Smooth muscle cell (in vitro differentiated cells): ENCODE results near the gene MBD3L2B. TPM values are rescaled to one million over a fixed set of nuclear protein-coding genes. Genes with fewer than 3 reads are reported as not detected.

ENCODE experiments used
- DNase-seq: peaks from one replicate; lab custom pipeline; 2025; ENCODE audit not compliant: unreplicated experiment; lab: John Stamatoyannopoulos, UW
- H2AFZ ChIP-seq: fragments of 200-600 bp; sonication (generic); 2 replicates; pipeline ENCODE4 v1.6.0; 2016; ENCODE audit warnings: antibody characterized with exemption, low read depth, mild to moderate bottlenecking
- H3F3A ChIP-seq: fragments of 200-600 bp; sonication (generic); 2 replicates; pipeline ENCODE4 v1.6.0; 2017; ENCODE audit warnings: antibody characterized with exemption, low read depth
- H3K27ac ChIP-seq: fragments of 200-600 bp; sonication (generic); 2 replicates; pipeline ENCODE4 v1.5.1; 2016; ENCODE audit warnings: low read depth, mild to moderate bottlenecking
- H3K27me3 ChIP-seq: fragments of 200-600 bp; sonication (generic); 2 replicates; pipeline ENCODE4 v1.6.1; 2016; ENCODE audit warnings: low read depth, mild to moderate bottlenecking
- H3K36me3 ChIP-seq: fragments of 200-600 bp; sonication (generic); 2 replicates; pipeline ENCODE4 v1.5.1; 2016; ENCODE audit warnings: low read depth
- H3K4me1 ChIP-seq: fragments of 200-600 bp; sonication (generic); 2 replicates; pipeline ENCODE4 v1.5.1; 2016; ENCODE audit warnings: low read depth
- H3K4me2 ChIP-seq: fragments of 200-600 bp; sonication (generic); 2 replicates; pipeline ENCODE4 v1.6.0; 2016; ENCODE audit warnings: mild to moderate bottlenecking
- H3K4me3 ChIP-seq: fragments of 200-600 bp; sonication (generic); 2 replicates; pipeline ENCODE4 v1.5.1; 2016; ENCODE audit warnings: mild to moderate bottlenecking
- H3K79me2 ChIP-seq: fragments of 200-600 bp; sonication (generic); 2 replicates; pipeline ENCODE4 v1.6.0; 2016; ENCODE audit warnings: low read depth, mild to moderate bottlenecking
- H3K9ac ChIP-seq: fragments of 200-600 bp; sonication (generic); 2 replicates; pipeline ENCODE4 v1.6.0; 2016; ENCODE audit warnings: low read depth
- H3K9me3 ChIP-seq: fragments of 200-600 bp; sonication (generic); replicated peaks from 2 replicates; pipeline ENCODE4 v1.5.1; 2016; ENCODE audit warnings: low read depth
- H4K20me1 ChIP-seq: fragments of 200-600 bp; sonication (generic); 2 replicates; pipeline ENCODE4 v1.6.0; 2016; ENCODE audit warnings: low read depth
- CTCF ChIP-seq: fragments of 200-600 bp; sonication (generic); IDR thresholded peaks from 2 replicates; pipeline ENCODE4 v1.5.1; 2017; ENCODE audit warnings: borderline replicate concordance, mild to moderate bottlenecking, antibody characterized with exemption; ENCODE audit not compliant: insufficient read depth, poor library complexity, severe bottlenecking
- WGBS: methylation state at CpG from one replicate; pipeline ENCODE4 v1.1.7; 2016; ENCODE audit warnings: low lambda C conversion rate; 5-methylcytosine and 5-hydroxymethylcytosine counted together
- polyA plus RNA-seq: library from polyadenylated mRNA; unstranded; fragments of >200 nt; fragmentation: Nextera tagmentation; extraction: Ambion mirVana; gene quantifications from 2 replicates; pipeline ENCODE4 v1.2.1, GENCODE V29; 2016
- total RNA-seq: library from RNA; depleted of rRNA; stranded (reverse); fragments of >200 nt; gene quantifications from 2 replicates; pipeline ENCODE4 v1.2.3, GENCODE V29; 2014

Gene MBD3L2B
- total and polyA plus RNA-seq, 2 experiments from 2014 or later = not detected

- H3K27ac ChIP-seq = no peak overlapping the region
- TF ChIP-seq CTCF = no peak
- no peak for DNase-seq
- H3K79me2 ChIP-seq = no peaks in the 10 kb centered on the region
- no peak overlapping the region for H3K4me2 ChIP-seq
- H3F3A ChIP-seq = no peaks in the 10 kb centered on the region
- H3K36me3 ChIP-seq = no peaks in the 10 kb centered on the region
- no peaks in the 10 kb centered on the region for H3K9me3 ChIP-seq
- no peak overlapping the region for H3K9ac ChIP-seq
- no peaks in the 10 kb centered on the region for H3K4me1 ChIP-seq
- H2AFZ ChIP-seq = no peak overlapping the region
- no peaks in the 10 kb centered on the region for H3K27me3 ChIP-seq
- H4K20me1 ChIP-seq = no peaks in the 10 kb centered on the region
- H3K4me3 ChIP-seq = no peak overlapping the region
- 85% methylated on average over 15 of the region's 15 CpGs for WGBS
These were observed 23.4 kb downstream of the MBD3L2B start for GRCh38 chr19:6997679-6998445.

GRCh38 chr19:6996810-6997209, 24.4 kb downstream of the MBD3L2B start:
- no peak overlapping the region for H3K4me2 ChIP-seq
- H4K20me1 ChIP-seq = no peaks in the 10 kb centered on the region
- no peaks in the 10 kb centered on the region for H3K4me1 ChIP-seq
- 53% methylated on average over 4 of the region's 4 CpGs for WGBS
- TF ChIP-seq CTCF = no peak
- no peaks in the 10 kb centered on the region for H3K79me2 ChIP-seq
- H3K36me3 ChIP-seq = no peaks in the 10 kb centered on the region
- H3F3A ChIP-seq = no peaks in the 10 kb centered on the region
- no peak for DNase-seq
- no peak overlapping the region for H2AFZ ChIP-seq
- no peak overlapping the region for H3K4me3 ChIP-seq
- H3K27ac ChIP-seq = no peak overlapping the region
- H3K9ac ChIP-seq = no peak overlapping the region
- H3K27me3 ChIP-seq = no peaks in the 10 kb centered on the region
- no peaks in the 10 kb centered on the region for H3K9me3 ChIP-seq

GRCh38 chr19:6995054-6995453, 26.2 kb downstream of the MBD3L2B start:
- Histone ChIP-seq H3K27ac (no peak overlapping the region), H3F3A (no peaks in the 10 kb centered on the region), H3K9ac (no peak overlapping the region), H3K4me2 (no peak overlapping the region), H3K4me1 (no peaks in the 10 kb centered on the region), H3K4me3 (no peak overlapping the region), H3K36me3 (no peaks in the 10 kb centered on the region), H3K9me3 (no peaks in the 10 kb centered on the region), H3K27me3 (no peaks in the 10 kb centered on the region), H3K79me2 (no peaks in the 10 kb centered on the region), H2AFZ (no peak overlapping the region), H4K20me1 (no peaks in the 10 kb centered on the region)
- no peak for TF ChIP-seq CTCF
- no peak for DNase-seq
- WGBS = 55% methylated on average over 1 of the region's 1 CpG

- H3K4me1 ChIP-seq = no peaks in the 10 kb centered on the region
- no peaks in the 10 kb centered on the region for H3K27me3 ChIP-seq
- no peaks in the 10 kb centered on the region for H3F3A ChIP-seq
- H3K9ac ChIP-seq = no peak overlapping the region
- H3K36me3 ChIP-seq = no peaks in the 10 kb centered on the region
- H4K20me1 ChIP-seq = no peaks in the 10 kb centered on the region
- no peak for DNase-seq
- H2AFZ ChIP-seq = no peak overlapping the region
- WGBS = 48% methylated on average over 3 of the region's 3 CpGs
- no peak for TF ChIP-seq CTCF
- H3K79me2 ChIP-seq = no peaks in the 10 kb centered on the region
- H3K4me3 ChIP-seq = no peak overlapping the region
- H3K27ac ChIP-seq = no peak overlapping the region
- H3K4me2 ChIP-seq = no peak overlapping the region
- H3K9me3 ChIP-seq = no peaks in the 10 kb centered on the region
These were observed 33.0 kb downstream of the MBD3L2B start for GRCh38 chr19:6988257-6988656.
